Subcutaneous abdominal adipose tissue (tissue), 5 donors: ENCODE data around the gene EN2.
A peak's percentile ranks its signal among the peaks of the same experiment; 100 is the strongest.

ENCODE experiments used
- H3K27ac ChIP-seq: one replicate; pipeline ENCODE4 v1.7.0; 2013; ENCODE audit warnings: low read depth, mild to moderate bottlenecking, inconsistent platforms, low read length, moderate library complexity
- H3K27me3 ChIP-seq, 5 donors: one replicate each; pipeline ENCODE4 v1.7.0; 2013; ENCODE audit warnings: low read length in 5 of 5, inconsistent platforms in 1 of 5; ENCODE audit not compliant: control insufficient read depth in 5 of 5, insufficient read depth in 4 of 5
- H3K36me3 ChIP-seq, 5 donors: one replicate each; pipeline ENCODE4 v1.7.0; 2013; ENCODE audit warnings: low read length in 5 of 5; ENCODE audit not compliant: control insufficient read depth in 5 of 5, insufficient read depth in 5 of 5
- H3K4me1 ChIP-seq, 5 donors: one replicate each; pipeline ENCODE4 v1.7.0; 2013; ENCODE audit warnings: low read length in 5 of 5, mild to moderate bottlenecking in 3 of 5, moderate library complexity in 1 of 5; ENCODE audit not compliant: control insufficient read depth in 5 of 5, insufficient read depth in 5 of 5
- H3K4me3 ChIP-seq, 5 donors: one replicate each; pipeline ENCODE4 v1.7.0; 2013; ENCODE audit warnings: low read length in 5 of 5, low read depth in 1 of 5
- H3K9ac ChIP-seq, 5 donors: one replicate each; pipeline ENCODE4 v1.7.0; 2013; ENCODE audit warnings: low read length in 5 of 5, mild to moderate bottlenecking in 4 of 5, moderate library complexity in 3 of 5
- H3K9me3 ChIP-seq, 5 donors: one replicate each; pipeline ENCODE4 v1.7.0; 2013; ENCODE audit warnings: low read length in 5 of 5; ENCODE audit not compliant: control insufficient read depth in 5 of 5
- donor health status: healthy.
- donor health status: healthy.
- donor health status: healthy.
- donor health status: healthy.
- donor health status: healthy.

The EN2 gene

GRCh38 chr7:155458111-155458877 lies at the start of gene EN2:
TSS of gene EN2 (plus strand) at chr7:155458129. CDS start at chr7:155458378, 249 bp downstream.
- peaks cover 1 to 41% (median 35%) of the 10 kb centered on the region in 5 donors for H3K4me1 ChIP-seq
- no peaks in the 10 kb centered on the region for H3K36me3 ChIP-seq
- H3K9ac ChIP-seq, result peak within 1 kb of the TSS in 1 of 5 donors; percentile 56
- H3K9me3 ChIP-seq, result no peaks in the 10 kb centered on the region
- H3K27me3 ChIP-seq, result peaks cover 62 to 85% (median 77%) of the 10 kb centered on the region in 5 donors
- H3K4me3 ChIP-seq, result peak within 1 kb of the TSS; percentile 59 to 86 (median 73)
- H3K27ac ChIP-seq, result no peak within 1 kb of the TSS

- Histone ChIP-seq H3K27ac (no peak overlapping the region), H3K27me3 (peaks cover 34 to 72% (median 58%) of the 10 kb centered on the region in 5 donors), H3K9ac (no peak overlapping the region), H3K4me1 (peaks cover 0 to 2% (median 0%) of the 10 kb centered on the region in 5 donors), H3K9me3 (no peaks in the 10 kb centered on the region), H3K36me3 (no peaks in the 10 kb centered on the region), H3K4me3 (no peak overlapping the region)
Observed at GRCh38 chr7:155408651-155409586, 49.0 kb upstream of the EN2 start.

- Histone ChIP-seq H3K4me3 (no peak overlapping the region), H3K27ac (no peak overlapping the region), H3K36me3 (no peaks in the 10 kb centered on the region), H3K9me3 (no peaks in the 10 kb centered on the region), H3K9ac (no peak overlapping the region), H3K27me3 (peaks cover 30 to 62% (median 50%) of the 10 kb centered on the region in 5 donors), H3K4me1 (peaks cover 0 to 2% (median 0%) of the 10 kb centered on the region in 5 donors)
Observed at GRCh38 chr7:155409980-155410379, 47.9 kb upstream of the EN2 start.

GRCh38 chr7:155410431-155410830 lies 47.5 kb upstream of the EN2 start:
- Histone ChIP-seq H3K4me1 (peaks cover 0 to 2% (median 0%) of the 10 kb centered on the region in 5 donors), H3K27me3 (peaks cover 28 to 61% (median 46%) of the 10 kb centered on the region in 5 donors), H3K36me3 (no peaks in the 10 kb centered on the region), H3K4me3 (no peak overlapping the region), H3K9ac (no peak overlapping the region), H3K9me3 (no peaks in the 10 kb centered on the region), H3K27ac (no peak overlapping the region)

GRCh38 chr7:155411718-155412415 lies 46.1 kb upstream of the EN2 start:
- H3K36me3 ChIP-seq, result no peaks in the 10 kb centered on the region
- H3K9me3 ChIP-seq, result no peaks in the 10 kb centered on the region
- H3K4me1 ChIP-seq, result peaks cover 0 to 2% (median 0%) of the 10 kb centered on the region in 5 donors
- H3K9ac ChIP-seq, result no peak overlapping the region
- H3K27me3 ChIP-seq, result peaks cover 22 to 47% (median 34%) of the 10 kb centered on the region in 5 donors
- H3K4me3 ChIP-seq, result no peak overlapping the region
- H3K27ac ChIP-seq, result no peak overlapping the region

- no peak overlapping the region for H3K4me3 ChIP-seq
- H3K9ac ChIP-seq, result no peak overlapping the region
- H3K27ac ChIP-seq, result no peak overlapping the region
- H3K36me3 ChIP-seq, result no peaks in the 10 kb centered on the region
- peaks cover 0 to 2% (median 0%) of the 10 kb centered on the region in 5 donors for H3K4me1 ChIP-seq
- H3K27me3 ChIP-seq, result peaks cover 27 to 49% (median 38%) of the 10 kb centered on the region in 5 donors
- no peaks in the 10 kb centered on the region for H3K9me3 ChIP-seq
Observed at GRCh38 chr7:155412416-155413253, 45.3 kb upstream of the EN2 start.

- H3K9me3 ChIP-seq, result no peaks in the 10 kb centered on the region
- no peak overlapping the region for H3K4me3 ChIP-seq
- peaks cover 16 to 41% (median 34%) of the 10 kb centered on the region in 5 donors for H3K27me3 ChIP-seq
- peaks cover 3 to 10% (median 8%) of the 10 kb centered on the region in 5 donors for H3K4me1 ChIP-seq
- H3K36me3 ChIP-seq, result no peaks in the 10 kb centered on the region
- no peak overlapping the region for H3K9ac ChIP-seq
- H3K27ac ChIP-seq, result no peak overlapping the region
Observed at GRCh38 chr7:155414547-155415492, 43.1 kb upstream of the EN2 start.

GRCh38 chr7:155416646-155417380 lies 41.1 kb upstream of the EN2 start:
- Histone ChIP-seq H3K36me3 (no peaks in the 10 kb centered on the region), H3K27ac (no peak overlapping the region), H3K9ac (no peak overlapping the region), H3K4me3 (no peak overlapping the region), H3K9me3 (no peaks in the 10 kb centered on the region), H3K4me1 (peaks cover 3 to 10% (median 8%) of the 10 kb centered on the region in 5 donors), H3K27me3 (peaks cover 4 to 26% (median 23%) of the 10 kb centered on the region in 5 donors)
